GM21390 (cell line): ENCODE results near the gene C6orf47.
"Not testable (repeated sequence)": the region's sequence is repeated elsewhere in the genome, so short reads cannot be mapped to it uniquely, and the experiment has no call there.

Source experiments
- ATAC-seq: cut with Tn5 transposase; IDR thresholded peaks from one replicate; pipeline ENCODE4 v1.9.1; 2021; ENCODE audit not compliant: unreplicated experiment

C6orf47 gene, protein sequence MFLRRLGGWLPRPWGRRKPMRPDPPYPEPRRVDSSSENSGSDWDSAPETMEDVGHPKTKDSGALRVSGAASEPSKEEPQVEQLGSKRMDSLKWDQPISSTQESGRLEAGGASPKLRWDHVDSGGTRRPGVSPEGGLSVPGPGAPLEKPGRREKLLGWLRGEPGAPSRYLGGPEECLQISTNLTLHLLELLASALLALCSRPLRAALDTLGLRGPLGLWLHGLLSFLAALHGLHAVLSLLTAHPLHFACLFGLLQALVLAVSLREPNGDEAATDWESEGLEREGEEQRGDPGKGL

GRCh38 chr6:31660381-31661261, at the start of gene C6orf47:
Gene C6orf47 (minus strand): TSS chr6:31660778. CDS start chr6:31659947, 831 bp downstream.
- ATAC-seq: no peak

DNA sequence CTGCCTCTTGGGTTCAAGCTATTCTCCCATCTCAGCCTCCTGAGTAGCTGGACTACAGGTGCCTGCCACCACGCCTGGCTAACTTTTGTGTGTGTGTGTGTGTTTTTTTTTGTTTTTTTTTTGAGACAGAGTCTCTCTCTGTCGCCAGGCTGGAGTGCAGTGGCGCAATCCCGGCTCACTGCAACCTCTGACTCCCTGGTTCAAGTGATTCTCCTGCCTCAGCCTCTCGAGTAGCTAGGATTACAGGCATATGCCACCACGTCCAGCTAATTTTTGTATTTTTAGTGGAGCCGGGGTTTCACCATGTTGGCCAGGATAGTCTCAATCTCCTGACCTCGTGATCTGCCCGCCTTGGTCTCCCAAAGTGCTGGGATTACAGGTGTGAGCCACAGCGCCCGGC, 48.6 kb upstream of the C6orf47 start:
- not testable (repeated sequence) for ATAC-seq

- no peak for ATAC-seq
Measured at GRCh38 chr6:31708224-31708623, 47.6 kb upstream of the C6orf47 start.

- no peak for ATAC-seq
Measured at GRCh38 chr6:31707701-31708100, 47.1 kb upstream of the C6orf47 start.

DNA sequence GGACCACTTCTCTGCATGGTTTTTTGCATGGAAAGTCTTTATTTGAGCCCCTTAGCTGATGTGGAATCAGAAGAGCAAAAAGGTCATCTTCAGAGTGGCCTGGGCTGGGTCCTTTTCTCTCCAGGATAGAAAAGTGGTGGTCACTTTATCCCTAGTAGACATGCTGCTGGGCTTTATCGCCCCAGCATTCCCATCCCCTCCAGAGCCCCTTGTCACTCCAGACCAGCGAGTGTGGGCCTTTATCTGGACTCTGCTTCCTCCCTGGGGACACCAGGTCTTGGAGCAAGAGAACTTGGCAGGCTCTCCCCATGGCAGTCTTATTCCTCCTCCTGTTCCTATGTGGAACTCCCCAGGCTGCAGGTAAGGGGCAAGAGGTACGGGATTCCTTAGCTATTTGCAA, 46.0 kb upstream of the C6orf47 start, which contains the start of gene LY6G6F:
LY6G6F (plus strand) TSS at position 268 of the 400 bp plus-strand sequence; CDS start at position 309, 41 bp downstream.
- ATAC-seq: no peak

DNA sequence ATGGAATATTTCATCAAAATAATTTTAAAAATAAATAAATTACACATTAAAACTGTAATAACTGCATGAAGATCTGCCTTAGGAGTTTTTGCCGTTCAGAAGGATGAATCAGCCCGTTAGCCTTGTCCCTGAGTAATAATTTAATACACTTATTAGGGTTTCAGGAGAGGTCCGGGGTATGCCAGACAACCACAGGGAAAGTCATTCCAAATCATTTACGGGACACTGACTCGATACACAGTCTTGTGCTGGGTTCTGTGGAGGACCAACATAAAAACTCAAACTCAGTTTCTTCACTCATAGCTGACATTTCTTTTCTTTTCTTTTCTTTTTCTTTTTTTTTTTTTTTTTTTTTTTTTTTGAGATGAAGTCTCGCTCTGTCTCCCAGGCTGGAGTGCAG, 45.4 kb upstream of the C6orf47 start:
- ATAC-seq: no peak

GRCh38 chr6:31702819-31703716, 42.5 kb upstream of the C6orf47 start, which contains the start of gene ABHD16A:
Gene ABHD16A (minus strand): TSS chr6:31703324. CDS start chr6:31703281, 43 bp downstream.
- ATAC-seq: peak; percentile 83

DNA sequence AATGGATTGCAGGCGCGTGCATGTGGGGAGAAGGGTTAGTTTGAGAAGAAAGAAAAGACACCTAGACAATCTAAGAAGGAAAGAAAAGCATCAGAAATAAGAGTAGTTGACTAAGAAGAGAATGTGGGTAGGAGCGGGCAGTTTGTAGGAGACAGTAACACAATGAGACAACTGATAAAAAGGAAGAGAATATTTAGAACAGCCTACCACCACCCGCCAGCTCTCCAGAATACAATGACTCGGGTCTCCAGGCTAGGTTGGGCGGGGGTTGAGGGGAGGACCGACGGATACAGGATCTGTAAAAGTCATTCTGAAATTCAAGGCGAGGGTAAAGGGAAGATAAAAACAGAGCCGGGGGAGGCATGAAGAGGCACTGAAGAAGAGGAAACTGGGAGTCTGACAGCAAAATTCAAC, 41.8 kb upstream of the C6orf47 start:
- no peak for ATAC-seq

- ATAC-seq: no peak
Measured at GRCh38 chr6:31701666-31702404, 41.3 kb upstream of the C6orf47 start.

DNA sequence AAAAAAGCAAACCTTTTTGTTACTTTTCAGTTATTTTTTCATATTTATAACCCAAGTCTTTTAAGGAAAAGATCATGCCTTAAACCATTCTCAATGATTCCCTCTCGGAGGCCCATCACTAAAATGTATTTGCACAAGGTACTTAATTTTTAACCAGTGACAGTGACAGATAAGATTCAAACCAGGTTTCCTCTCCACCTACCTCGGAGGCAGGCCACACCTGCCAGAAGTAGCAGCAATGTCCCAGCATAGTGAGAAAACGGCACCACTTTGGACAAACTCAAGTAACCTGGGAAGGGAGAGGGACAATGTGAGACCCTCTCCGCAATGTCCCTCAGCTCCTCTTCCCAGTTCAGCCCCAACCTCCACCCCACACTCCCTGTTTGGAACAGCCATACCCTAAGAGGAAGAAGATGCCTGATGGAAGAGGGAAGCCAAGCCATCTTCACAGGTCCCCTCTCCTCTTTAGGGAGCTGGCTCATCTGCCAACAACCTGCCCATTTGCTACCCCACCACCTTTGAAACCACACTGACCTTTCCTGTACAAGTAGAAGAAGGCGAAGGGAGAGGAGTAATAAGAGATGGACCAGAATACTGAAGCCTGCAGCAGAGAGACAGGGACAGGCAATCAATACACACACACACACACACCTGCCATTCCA, 40.3 kb upstream of the C6orf47 start:
- ATAC-seq: no peak

- ATAC-seq: no peak
Measured at GRCh38 chr6:31697555-31697954, 37.0 kb upstream of the C6orf47 start.

DNA sequence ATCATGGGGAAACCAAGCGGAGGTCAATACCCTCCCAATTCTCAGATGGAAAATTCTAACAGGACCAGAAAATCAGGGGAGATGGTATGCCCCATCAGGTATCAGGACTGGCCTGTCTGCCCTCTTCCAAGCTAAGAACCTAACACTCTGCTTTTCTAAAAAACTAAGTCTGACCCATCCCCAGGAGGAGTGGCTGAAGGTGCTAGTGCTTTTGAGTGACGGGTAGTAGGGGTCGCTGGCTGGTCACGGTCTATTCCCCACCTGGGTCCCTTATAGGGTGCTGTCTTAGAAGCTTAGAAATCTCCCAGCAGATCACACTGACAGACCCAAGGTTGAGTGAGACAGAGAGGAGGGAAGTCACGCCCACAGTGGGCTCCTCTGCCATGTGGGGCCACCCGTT, 33.0 kb upstream of the C6orf47 start:
- no peak for ATAC-seq

GRCh38 chr6:31692886-31693285, 32.3 kb upstream of the C6orf47 start:
- no peak for ATAC-seq

DNA sequence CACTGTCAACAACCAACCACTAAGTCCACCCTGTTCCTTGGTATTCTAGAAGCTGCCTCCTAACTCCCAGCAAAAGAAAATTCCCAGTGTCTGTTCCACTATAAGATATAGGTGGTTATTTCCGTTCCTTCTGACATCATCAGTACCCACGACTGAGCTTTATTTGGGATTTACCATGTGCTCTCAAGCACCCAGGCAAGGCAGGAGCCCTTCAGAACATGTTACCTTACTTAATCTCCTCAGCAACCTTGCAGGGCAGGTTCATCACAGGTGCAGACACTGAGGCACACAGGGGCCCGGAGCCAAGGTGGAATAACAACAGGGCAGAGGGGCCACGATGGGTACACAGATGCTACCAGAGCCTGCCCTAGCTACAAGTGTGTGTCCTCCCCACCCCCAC, 31.8 kb upstream of the C6orf47 start:
- ATAC-seq: no peak

DNA sequence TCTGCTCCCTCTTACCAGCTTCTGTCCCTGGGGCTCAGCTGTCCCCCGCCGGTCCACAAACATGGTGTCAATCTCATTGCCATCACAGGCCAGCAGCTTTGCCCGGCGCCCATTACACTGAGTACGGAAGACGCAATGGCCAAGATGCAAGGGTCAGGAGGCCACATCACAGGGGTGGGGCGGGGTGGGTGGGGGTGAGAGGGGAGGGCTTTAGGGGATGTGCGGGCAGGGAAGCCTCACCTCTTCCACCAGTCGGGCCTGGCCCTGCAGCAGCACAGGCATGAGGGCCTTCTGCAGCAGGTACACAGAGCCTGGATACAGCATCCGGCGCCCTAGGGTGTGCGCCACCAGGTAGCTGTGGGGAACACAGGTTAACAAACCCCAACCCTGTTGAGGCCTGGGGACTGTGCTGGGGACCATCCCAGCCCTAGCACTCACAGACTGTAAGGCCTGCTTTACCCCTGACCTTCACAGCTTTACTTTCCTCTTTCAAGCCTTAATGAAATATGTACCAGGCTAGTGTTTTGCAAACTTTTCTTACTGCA, 31.1 kb upstream of the C6orf47 start:
- ATAC-seq: no peak

DNA sequence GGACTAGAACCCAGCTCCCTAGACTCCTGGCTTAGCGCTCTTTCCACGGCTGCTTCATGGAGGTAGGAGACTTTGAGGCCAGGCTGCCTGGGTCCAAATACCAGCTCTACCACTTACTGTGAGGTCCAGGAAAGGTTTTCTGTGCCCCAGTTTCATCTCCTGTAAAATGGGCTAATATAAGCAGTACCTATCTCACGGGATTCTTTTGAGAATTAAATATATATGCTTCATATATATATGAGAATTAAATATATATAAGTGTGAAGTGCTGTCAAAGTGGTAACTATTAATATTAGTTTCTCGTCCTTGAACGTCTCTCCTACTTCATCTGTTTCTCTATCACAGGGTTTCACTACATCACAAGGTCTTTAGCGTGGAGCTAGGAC, 30.5 kb upstream of the C6orf47 start:
- no peak for ATAC-seq

DNA sequence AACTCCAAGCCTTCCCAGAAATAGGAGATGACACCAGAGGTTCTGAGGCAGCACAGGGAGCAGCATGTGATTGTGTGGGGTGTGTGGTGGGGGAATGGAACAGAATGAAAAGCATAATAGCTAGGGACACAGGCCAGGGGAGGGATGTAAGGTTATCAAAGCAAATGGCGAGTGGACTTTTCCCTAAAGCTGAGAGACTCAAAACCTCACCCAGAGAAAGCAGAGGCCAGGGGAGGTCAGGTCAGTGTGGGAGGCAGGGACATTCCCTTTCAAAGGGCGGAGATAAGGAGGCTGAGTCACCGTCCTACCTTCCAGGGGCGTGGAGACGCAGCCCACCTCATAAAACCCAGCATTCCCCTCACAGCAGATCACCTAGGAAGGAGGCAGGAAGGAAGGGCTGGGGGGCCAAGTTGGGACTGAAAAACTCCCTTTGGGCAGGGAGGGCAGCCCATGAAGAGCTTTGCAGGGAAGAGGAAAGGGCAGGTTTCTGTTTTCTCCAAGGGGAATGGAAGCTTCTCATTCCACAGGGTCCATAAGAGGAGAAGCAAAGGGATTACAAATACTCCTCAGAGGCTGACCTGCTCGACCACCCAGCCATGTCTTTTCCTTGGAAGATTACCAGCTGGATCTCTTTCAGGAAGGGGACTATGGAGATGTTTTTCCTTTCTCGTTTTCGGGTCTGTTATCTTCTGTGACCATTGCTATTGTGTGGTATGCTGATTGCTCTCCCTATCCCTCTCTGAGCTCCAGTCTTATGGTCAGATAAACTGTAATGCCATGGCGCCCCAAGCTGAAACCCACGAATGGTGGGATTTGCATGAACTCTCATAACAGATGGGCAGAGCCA, 29.9 kb upstream of the C6orf47 start:
- ATAC-seq: no peak

GRCh38 chr6:31689249-31690110, 28.9 kb upstream of the C6orf47 start:
- no peak for ATAC-seq
